GM20000 (cell line): Measurements from ENCODE around the gene DHX9.

Experiments
- DNase-seq: peaks from one replicate; pipeline ENCODE4 v3.0.0; 2012; ENCODE audit warnings: low spot score
- TF ChIP-seq, protein P1 (sequence below): IDR thresholded peaks from 2 replicates; pipeline ENCODE4 v1.5.1; 2012; ENCODE audit warnings: mild to moderate bottlenecking, control low read depth; ENCODE audit errors: extremely low read depth, missing control alignments

The DHX9 gene

DNA sequence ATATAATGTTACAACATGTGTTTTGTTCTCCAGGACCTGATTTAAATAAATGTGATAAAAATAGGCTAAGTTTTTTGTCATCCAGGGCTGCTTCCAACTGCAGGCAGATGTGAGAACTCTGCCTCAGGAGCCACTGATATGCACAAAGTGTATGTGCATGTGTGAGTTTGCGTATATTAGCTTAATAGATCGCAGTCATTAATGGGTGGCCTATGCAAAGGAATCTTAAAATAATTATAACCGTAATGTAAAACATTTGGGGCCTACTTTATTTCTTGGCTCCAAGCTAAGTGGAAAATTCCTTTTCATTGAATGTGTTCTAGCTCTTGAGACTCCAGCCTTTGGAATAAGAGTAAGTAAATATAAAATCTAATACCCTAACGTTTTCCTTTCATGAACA lies 16.8 kb downstream of the DHX9 start:
- TF ChIP-seq, protein P1, sequence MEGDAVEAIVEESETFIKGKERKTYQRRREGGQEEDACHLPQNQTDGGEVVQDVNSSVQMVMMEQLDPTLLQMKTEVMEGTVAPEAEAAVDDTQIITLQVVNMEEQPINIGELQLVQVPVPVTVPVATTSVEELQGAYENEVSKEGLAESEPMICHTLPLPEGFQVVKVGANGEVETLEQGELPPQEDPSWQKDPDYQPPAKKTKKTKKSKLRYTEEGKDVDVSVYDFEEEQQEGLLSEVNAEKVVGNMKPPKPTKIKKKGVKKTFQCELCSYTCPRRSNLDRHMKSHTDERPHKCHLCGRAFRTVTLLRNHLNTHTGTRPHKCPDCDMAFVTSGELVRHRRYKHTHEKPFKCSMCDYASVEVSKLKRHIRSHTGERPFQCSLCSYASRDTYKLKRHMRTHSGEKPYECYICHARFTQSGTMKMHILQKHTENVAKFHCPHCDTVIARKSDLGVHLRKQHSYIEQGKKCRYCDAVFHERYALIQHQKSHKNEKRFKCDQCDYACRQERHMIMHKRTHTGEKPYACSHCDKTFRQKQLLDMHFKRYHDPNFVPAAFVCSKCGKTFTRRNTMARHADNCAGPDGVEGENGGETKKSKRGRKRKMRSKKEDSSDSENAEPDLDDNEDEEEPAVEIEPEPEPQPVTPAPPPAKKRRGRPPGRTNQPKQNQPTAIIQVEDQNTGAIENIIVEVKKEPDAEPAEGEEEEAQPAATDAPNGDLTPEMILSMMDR: no peak
- DNase-seq: no peak

GRCh38 chr1:182857212-182857611 lies 18.1 kb downstream of the DHX9 start:
- no peak for DNase-seq
- TF ChIP-seq, protein P1: no peak

GRCh38 chr1:182860658-182861057 lies 21.5 kb downstream of the DHX9 start:
- no peak for DNase-seq
- TF ChIP-seq, protein P1: no peak

DNA sequence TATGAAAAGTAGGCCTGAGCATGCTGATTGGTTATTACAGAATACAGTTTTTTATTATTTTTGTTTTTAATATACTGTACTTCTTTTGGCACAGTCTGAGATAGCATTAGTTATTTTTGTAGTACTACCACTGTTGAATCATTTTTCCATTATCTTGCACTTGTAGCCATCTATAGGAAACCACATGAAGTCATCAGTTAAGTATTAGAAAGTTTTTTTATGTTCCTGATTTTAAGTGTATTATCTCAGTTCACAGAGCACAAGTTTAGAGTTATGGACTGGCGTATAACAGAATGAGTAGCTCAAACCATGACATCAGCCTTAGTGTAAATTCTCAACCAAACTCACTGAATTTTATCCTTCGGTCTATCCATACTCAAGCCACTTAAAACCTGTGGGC lies 22.8 kb downstream of the DHX9 start:
- no peak for DNase-seq
- TF ChIP-seq, protein P1: no peak

GRCh38 chr1:182862827-182863226 lies 23.7 kb downstream of the DHX9 start:
- no peak for DNase-seq
- TF ChIP-seq, protein P1: no peak

- no peak for DNase-seq
- TF ChIP-seq, protein P1: no peak
Observed at GRCh38 chr1:182863940-182864339, 24.8 kb downstream of the DHX9 start.

GRCh38 chr1:182867861-182868260 lies 28.7 kb downstream of the DHX9 start:
- TF ChIP-seq, protein P1: no peak

More at GRCh38 chr1:182867861-182868260, 28.7 kb downstream of the DHX9 start:
- DNase-seq: no peak
